HCT116 (cell line): ENCODE results near the gene IFNA21.
A peak's percentile ranks its signal among the peaks of the same experiment; 100 is the strongest.

ENCODE experiments used
- CBX3 ChIP-seq: IDR thresholded peaks from 2 replicates; pipeline ENCODE4 v1.6.1; 2012; ENCODE audit warnings: low read depth
- CTCF ChIP-seq, 3 experiments: fragments of 200-600 bp in 1 of 3; sonication (generic) in 1 of 3; IDR thresholded peaks in 2 of 3; conservative IDR thresholded peaks in 1 of 3; 2 replicates each; pipeline ENCODE4 v1.5.1; 2012 to 2017; ENCODE audit warnings: low read depth in 2 of 3, low read length in 2 of 3, antibody characterized with exemption in 1 of 3, borderline replicate concordance in 1 of 3, control low read depth in 1 of 3, mild to moderate bottlenecking in 1 of 3, mixed read lengths in 1 of 3, mixed run types in 1 of 3, moderate library complexity in 1 of 3; ENCODE audit not compliant: insufficient read depth in 1 of 3
- EGR1 ChIP-seq: IDR thresholded peaks from 2 replicates; pipeline ENCODE4 v1.6.1; 2012; ENCODE audit warnings: low read depth
- EZH2 ChIP-seq: fragments of 200-600 bp; sonication (generic); IDR thresholded peaks from 2 replicates; pipeline ENCODE4 v1.6.1; 2017; ENCODE audit warnings: antibody characterized with exemption, mixed run types
- FOSL1 ChIP-seq: IDR thresholded peaks from 2 replicates; pipeline ENCODE4 v1.6.1; 2012; ENCODE audit warnings: low read depth
- POLR2A ChIP-seq: IDR thresholded peaks from 2 replicates; pipeline ENCODE4 v1.7.0; 2011; ENCODE audit warnings: borderline replicate concordance; ENCODE audit not compliant: insufficient read depth, insufficient read length; ENCODE audit errors: extremely low read depth
- POLR2AphosphoS5 ChIP-seq: IDR thresholded peaks from 2 replicates; pipeline ENCODE4 v1.6.1; 2011; ENCODE audit warnings: mild to moderate bottlenecking, low read depth, low read length, moderate library complexity
- SP1 ChIP-seq: IDR thresholded peaks from 2 replicates; pipeline ENCODE4 v1.6.1; 2012; ENCODE audit warnings: low read depth
- SRF ChIP-seq: IDR thresholded peaks from 2 replicates; pipeline ENCODE4 v1.6.1; 2012; ENCODE audit warnings: low read depth

- no peak for TF ChIP-seq EZH2
- TF ChIP-seq POLR2A: no peak
- TF ChIP-seq CTCF (IDR thresholded peaks at IDR 0.05 in 2 of 3, conservative IDR thresholded peaks at IDR 0.05 in 1 of 3; ENCODE audit: borderline replicate concordance in 1 of 3, insufficient read depth in 1 of 3, low read depth in 2 of 3, low read length in 2 of 3): peak in 2 of 3 experiments; percentile 26 to 31; a peak in 3 of 6 replicates
- no peak for TF ChIP-seq FOSL1
- no peak for TF ChIP-seq SP1
- no peak for TF ChIP-seq POLR2AphosphoS5
- no peak for TF ChIP-seq CBX3
- no peak for TF ChIP-seq EGR1
- no peak for TF ChIP-seq SRF
These were observed 25.0 kb downstream of the IFNA21 start, which contains the start of gene IFNW1 for GRCh38 chr9:21141427-21141882.
